Thoracic aorta endothelial cell (primary cell): Measurements from ENCODE around the gene CSH2. TPM values are rescaled to one million over a fixed set of nuclear protein-coding genes. Genes with fewer than 3 reads are reported as not detected.

Source experiments
- small RNA-seq: library from RNA; depleted of rRNA; stranded (forward); fragments of <200 nt; gene quantifications from one replicate; pipeline ENCODE3, GENCODE V24; 2012
- total RNA-seq: library from RNA; depleted of rRNA; stranded (reverse); fragments of >200 nt; gene quantifications from 2 replicates; pipeline ENCODE4 v1.2.3, GENCODE V29; 2012

The CSH2 gene
- total RNA-seq: not detected in 2 replicates

DNA sequence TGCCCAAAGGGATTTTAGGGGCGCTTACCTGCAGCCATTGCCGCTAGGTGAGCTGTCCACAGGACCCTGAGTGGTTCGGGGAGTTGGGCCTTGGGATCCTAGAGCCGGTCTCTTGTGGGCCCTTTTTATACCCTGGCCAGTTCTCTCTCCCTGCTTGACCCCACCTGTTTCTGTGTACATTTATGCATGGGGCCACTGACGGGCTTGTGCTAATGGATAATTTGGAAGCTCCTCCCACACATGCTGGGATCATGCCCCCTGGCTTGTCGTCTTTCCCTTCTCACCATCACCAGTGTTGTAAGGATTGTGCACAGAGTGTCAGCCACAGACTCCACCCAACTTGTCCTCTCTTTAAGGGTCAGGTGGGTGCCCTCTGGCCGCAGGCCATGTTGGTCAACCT, at the start of gene CSH2:
CSH2 (minus strand) TSS at position 101 of the 400 bp plus-strand sequence; CDS start at position 38, 63 bp downstream.

GRCh38 chr17:63918789-63919305, 45.4 kb upstream of the CSH2 start, which contains the start of gene GH1:
GH1 (minus strand) TSS chr17:63918839; CDS start chr17:63918776, 63 bp downstream.

GRCh38 chr17:63911041-63911635, 37.7 kb upstream of the CSH2 start, which contains the start of gene CSHL1:
CSHL1 (minus strand) TSS chr17:63911258; CDS start chr17:63911196, 62 bp downstream.

GRCh38 chr17:63896524-63897354, 23.3 kb upstream of the CSH2 start, which contains the start of gene CSH1:
CSH1 (minus strand) TSS chr17:63896574; CDS start chr17:63896511, 63 bp downstream.

DNA sequence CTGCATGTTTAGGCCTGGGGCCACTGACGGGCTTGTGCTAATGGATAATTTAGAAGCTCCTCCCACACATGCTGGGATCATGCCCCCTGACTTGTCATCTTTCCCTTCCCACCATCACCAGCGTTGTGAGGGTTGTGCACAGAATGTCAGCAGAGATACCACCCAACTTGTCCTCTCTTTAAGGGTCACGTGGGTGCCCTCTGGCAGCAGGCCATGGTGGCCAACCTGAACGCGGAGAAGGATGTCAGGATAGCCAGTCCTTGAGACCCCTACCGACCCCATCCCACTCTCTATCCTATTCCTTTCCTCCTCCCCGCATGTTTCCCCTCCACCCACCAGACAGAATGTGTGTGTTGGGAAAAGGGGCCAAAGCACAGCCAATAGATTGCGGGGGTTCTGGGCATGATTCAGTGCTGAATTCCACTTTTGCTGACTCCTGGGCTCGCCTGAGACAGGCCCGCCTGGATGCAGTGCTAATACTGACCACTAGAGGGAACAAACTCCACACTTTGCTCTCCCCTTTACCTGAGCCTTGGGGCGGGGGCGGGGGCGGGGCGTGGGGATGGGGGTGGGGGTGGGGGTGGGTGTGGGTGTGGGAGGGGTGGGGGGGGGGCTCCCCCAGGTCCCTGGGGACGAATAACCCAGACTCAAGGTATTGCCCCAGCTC, 8.6 kb upstream of the CSH2 start, which contains the start of gene GH2:
GH2 (minus strand) TSS at position 10 of the 667 bp plus-strand sequence. CDS start 143 bp downstream, outside the sequence.

DNA sequence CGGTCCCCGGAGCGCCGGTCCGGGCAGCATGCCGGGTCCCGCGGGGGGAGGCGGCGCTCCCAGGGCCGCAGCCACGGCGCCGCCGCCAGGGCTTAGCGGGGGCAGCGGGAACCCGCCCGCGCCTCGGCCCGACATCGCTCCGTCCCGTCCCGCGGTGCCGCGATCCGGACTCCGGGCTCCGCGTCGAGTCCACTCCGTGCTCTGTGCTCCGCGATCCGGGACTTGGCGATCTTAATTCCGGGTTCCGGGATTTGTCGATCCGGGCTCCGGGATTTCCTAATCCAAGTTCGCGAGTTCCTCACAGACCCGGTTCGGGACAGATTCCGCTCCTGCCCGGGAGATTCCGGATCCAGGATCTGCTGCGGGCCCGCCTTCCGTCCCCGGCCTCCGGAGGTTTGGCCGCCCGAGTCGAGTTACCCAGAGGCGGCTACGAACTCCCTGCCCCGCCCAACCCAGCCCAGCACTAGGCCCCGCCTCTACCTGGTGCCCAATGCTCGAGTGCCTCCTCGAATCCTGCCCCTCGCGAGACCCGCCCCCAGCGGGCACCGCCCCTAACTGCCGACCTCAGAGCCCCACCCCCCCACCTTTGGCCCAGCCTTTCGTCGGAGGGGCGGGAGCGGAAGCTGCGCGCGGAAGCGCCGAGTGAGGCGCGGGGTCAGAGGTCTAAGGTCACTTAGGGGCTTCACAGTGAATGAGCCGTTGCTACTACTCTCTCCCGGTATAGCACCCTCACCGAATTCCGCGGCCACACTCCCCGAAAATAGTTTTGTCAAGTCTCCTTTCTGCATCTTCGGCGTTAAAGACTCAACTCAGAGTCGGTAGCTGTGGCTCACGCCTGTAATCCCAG, 30.7 kb downstream of the CSH2 start, which contains the start of gene SMARCD2:
SMARCD2 (minus strand) TSS at position 146 of the 847 bp plus-strand sequence; CDS start at position 135, 11 bp downstream.

DNA sequence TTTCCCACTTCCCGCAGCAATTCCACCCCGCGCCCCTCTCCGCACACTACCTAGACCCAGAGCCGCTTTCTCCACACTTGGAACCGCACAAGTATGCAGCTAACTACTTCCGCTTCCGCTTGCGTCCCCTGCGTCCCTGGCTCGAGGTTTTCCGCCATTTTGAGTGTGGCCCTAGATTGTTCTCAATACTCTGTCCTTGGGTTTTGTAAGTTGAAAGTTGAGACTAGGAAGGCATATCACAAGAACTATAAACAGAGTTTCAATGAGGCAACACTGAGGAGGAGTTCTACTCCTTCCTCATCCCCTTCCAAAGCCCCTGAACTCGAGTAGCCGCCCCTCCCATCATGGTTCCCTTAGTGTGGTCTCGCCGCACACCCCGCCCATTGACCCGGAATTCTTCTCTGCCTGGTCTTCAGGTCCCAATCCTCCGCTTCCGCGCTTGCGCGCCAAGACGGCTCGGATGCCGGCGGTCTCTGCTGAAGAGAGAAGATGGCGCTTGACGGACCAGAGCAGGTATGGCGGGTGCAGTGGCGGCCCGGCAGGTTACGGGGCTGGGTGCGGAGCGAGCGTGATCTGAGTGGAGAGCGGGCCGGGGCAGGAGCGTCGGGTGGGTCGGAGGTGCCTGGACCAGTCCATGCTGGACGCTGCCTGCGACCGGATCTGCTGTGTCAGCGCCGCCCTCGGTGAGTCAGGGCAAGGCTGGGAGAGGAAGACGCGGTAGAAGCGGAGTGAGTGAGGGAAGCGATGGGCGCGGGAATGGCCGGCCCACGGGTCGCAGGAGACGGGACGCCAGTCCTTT, 46.3 kb downstream of the CSH2 start, which contains the start of the genes FTSJ3 and PSMC5:
FTSJ3 (minus strand) TSS at position 662 of the 799 bp plus-strand sequence. CDS start 761 bp downstream, outside the sequence.
PSMC5 (plus strand) TSS at position 430 of the 799 bp plus-strand sequence; CDS start at position 490, 60 bp downstream.

Small RNA genes lying within 50 kb of the gene (small RNA-seq; reads per million reads assigned to genes)
- gene AC040958.1 (not detected), gene AC127029.1 (not detected), gene GH1 (not detected)

Other genes with a start within 250 kb of the CSH2 start
- 12.9 and 20.0 TPM in 2 replicates for gene LIMD2, start 173.6 kb downstream of the CSH2 start, total RNA-seq
- 41.9 and 42.3 TPM in 2 replicates for gene STRADA, start 131.9 kb downstream of the CSH2 start, total RNA-seq
- gene CCDC47, start 100.1 kb downstream of the CSH2 start, total RNA-seq: 108 and 133 TPM in 2 replicates
- gene DDX42, start 99.5 kb downstream of the CSH2 start, total RNA-seq: 122 and 130 TPM in 2 replicates
- 80.9 and 93.4 TPM in 2 replicates for gene PSMC5, start 46.2 kb downstream of the CSH2 start, total RNA-seq
- 51.0 and 64.9 TPM in 2 replicates for gene FTSJ3, start 46.0 kb downstream of the CSH2 start, total RNA-seq
- 46.5 and 71.5 TPM in 2 replicates for gene SMARCD2, start 31.0 kb downstream of the CSH2 start, total RNA-seq
- not detected in 2 replicates for gene GH2, start 8.3 kb upstream of the CSH2 start, total RNA-seq
- not detected in 2 replicates for gene CSH1, start 22.9 kb upstream of the CSH2 start, total RNA-seq
- not detected in 2 replicates for gene CSHL1, start 37.6 kb upstream of the CSH2 start, total RNA-seq
- not detected in 2 replicates for gene GH1, start 45.2 kb upstream of the CSH2 start, total RNA-seq
- 1.3 and 1.5 TPM in 2 replicates for gene CD79B, start 58.7 kb upstream of the CSH2 start, total RNA-seq
- 0.07 and 0.13 TPM in 2 replicates for gene SCN4A, start 99.2 kb upstream of the CSH2 start, total RNA-seq
- 0.14 and 0.66 TPM in 2 replicates for gene PRR29, start 124.7 kb upstream of the CSH2 start, total RNA-seq
- gene ICAM2, start 147.0 kb upstream of the CSH2 start, total RNA-seq: 898 and 963 TPM in 2 replicates